ENCODE measurements around the gene ARL10. TPM values are rescaled to one million over a fixed set of nuclear protein-coding genes. Genes with fewer than 3 reads are reported as not detected.

Gene ARL10
- total RNA-seq, 1 donor from 2014 or later, result 40.0 TPM

GRCh38 chr5:176391999-176392398, 26.7 kb downstream of the ARL10 start:
- DNase-seq (ENCODE audit: low read depth, low spot score), result no peak
- Mint-ChIP-seq H3K4me3 (peak overlapping the region; percentile 54), H3K27me3 (ENCODE audit: low read depth) (no peaks in the 10 kb centered on the region), H3K9me3 (no peaks in the 10 kb centered on the region), H3K36me3 (ENCODE audit: low read depth) (no peaks in the 10 kb centered on the region), H3K27ac (ENCODE audit: unreplicated experiment) (no peak overlapping the region), H3K4me1 (peaks cover 20% of the 10 kb centered on the region)
- no peak for TF ChIP-seq CTCF (conservative IDR thresholded peaks at IDR 0.05)

- Mint-ChIP-seq H3K9me3 (no peaks in the 10 kb centered on the region), H3K36me3 (ENCODE audit: low read depth) (no peaks in the 10 kb centered on the region), H3K27me3 (ENCODE audit: low read depth) (no peaks in the 10 kb centered on the region), H3K4me1 (peaks cover 15% of the 10 kb centered on the region), H3K27ac (ENCODE audit: unreplicated experiment) (no peak overlapping the region), H3K4me3 (peak overlapping the region; percentile 82)
- TF ChIP-seq CTCF (conservative IDR thresholded peaks at IDR 0.05), result no peak
- DNase-seq (ENCODE audit: low read depth, low spot score), result no peak
These were observed 27.2 kb downstream of the ARL10 start for GRCh38 chr5:176392526-176392925.

DNA sequence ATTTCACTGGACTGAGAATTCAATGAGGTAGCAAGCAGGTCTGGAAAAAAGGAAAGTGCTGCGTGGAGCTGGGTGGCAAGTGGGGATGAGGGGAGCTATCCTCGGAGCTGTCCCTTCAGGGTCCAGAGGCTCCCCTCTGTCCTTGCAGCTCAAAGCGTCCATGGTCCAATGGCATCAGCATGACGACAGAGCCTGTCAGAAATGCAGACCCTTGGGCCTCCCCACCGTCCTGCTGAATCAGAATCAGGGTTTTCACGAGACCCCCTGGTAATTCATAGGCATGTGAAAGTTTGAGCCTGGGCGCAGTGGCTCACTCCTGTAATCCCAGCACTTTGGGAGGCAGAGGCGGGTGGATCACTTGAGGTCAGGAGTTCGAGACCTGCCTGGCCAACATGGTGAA, 28.8 kb downstream of the ARL10 start:
- no peak for DNase-seq (ENCODE audit: low read depth, low spot score)
- no peak overlapping the region for H3K27ac Mint-ChIP-seq (ENCODE audit: unreplicated experiment)
- H3K36me3 Mint-ChIP-seq (ENCODE audit: low read depth), result no peaks in the 10 kb centered on the region
- no peak for TF ChIP-seq CTCF (conservative IDR thresholded peaks at IDR 0.05)
- H3K9me3 Mint-ChIP-seq, result no peaks in the 10 kb centered on the region
- H3K4me1 Mint-ChIP-seq, result peaks cover 5% of the 10 kb centered on the region
- no peaks in the 10 kb centered on the region for H3K27me3 Mint-ChIP-seq (ENCODE audit: low read depth)
- H3K4me3 Mint-ChIP-seq, result no peak overlapping the region

GRCh38 chr5:176394881-176395675, 29.8 kb downstream of the ARL10 start:
- no peaks in the 10 kb centered on the region for H3K36me3 Mint-ChIP-seq (ENCODE audit: low read depth)
- H3K4me1 Mint-ChIP-seq, result no peaks in the 10 kb centered on the region
- no peak overlapping the region for H3K4me3 Mint-ChIP-seq
- H3K27ac Mint-ChIP-seq (ENCODE audit: unreplicated experiment), result no peak overlapping the region
- no peak for TF ChIP-seq CTCF (conservative IDR thresholded peaks at IDR 0.05)
- no peaks in the 10 kb centered on the region for H3K9me3 Mint-ChIP-seq
- no peaks in the 10 kb centered on the region for H3K27me3 Mint-ChIP-seq (ENCODE audit: low read depth)
- DNase-seq (ENCODE audit: low read depth, low spot score), result no peak

GRCh38 chr5:176396330-176396729, 31.0 kb downstream of the ARL10 start:
- Mint-ChIP-seq H3K9me3 (no peaks in the 10 kb centered on the region), H3K36me3 (ENCODE audit: low read depth) (no peaks in the 10 kb centered on the region), H3K27ac (ENCODE audit: unreplicated experiment) (no peak overlapping the region), H3K4me1 (no peaks in the 10 kb centered on the region), H3K4me3 (no peak overlapping the region), H3K27me3 (ENCODE audit: low read depth) (no peaks in the 10 kb centered on the region)
- no peak for TF ChIP-seq CTCF (conservative IDR thresholded peaks at IDR 0.05)
- DNase-seq (ENCODE audit: low read depth, low spot score), result no peak
